Effector memory CD4-positive, alpha-beta T cell (primary cell): ENCODE results near the gene HYAL1.

ENCODE experiments used
- DNase-seq, 3 donors: peaks; one replicate each; pipeline ENCODE4 v3.0.0-alpha.2; 2020
- H3K27ac ChIP-seq: 2 replicates; pipeline ENCODE4 v1.7.0; 2013; ENCODE audit warnings: mild to moderate bottlenecking, low read length, moderate library complexity; ENCODE audit not compliant: insufficient read depth, poor library complexity, severe bottlenecking
- H3K27me3 ChIP-seq: replicated peaks from 2 replicates; pipeline ENCODE4 v1.7.0; 2013; ENCODE audit warnings: mild to moderate bottlenecking, low read length; ENCODE audit not compliant: insufficient read depth, control insufficient read depth, poor library complexity, severe bottlenecking
- H3K36me3 ChIP-seq: 2 replicates; pipeline ENCODE4 v1.7.0; 2013; ENCODE audit warnings: mild to moderate bottlenecking, low read length, moderate library complexity; ENCODE audit not compliant: control insufficient read depth, insufficient read depth
- H3K4me1 ChIP-seq: 2 replicates; pipeline ENCODE4 v1.7.0; 2013; ENCODE audit warnings: low read length, mild to moderate bottlenecking; ENCODE audit not compliant: control insufficient read depth, insufficient read depth, poor library complexity, severe bottlenecking
- H3K4me3 ChIP-seq: 2 replicates; pipeline ENCODE4 v1.7.0; 2013; ENCODE audit warnings: low read length, low read depth, mild to moderate bottlenecking; ENCODE audit not compliant: insufficient read depth, poor library complexity, severe bottlenecking
- H3K9me3 ChIP-seq: 2 replicates; pipeline ENCODE4 v1.7.0; 2013; ENCODE audit warnings: mild to moderate bottlenecking, low read length, moderate library complexity; ENCODE audit not compliant: control insufficient read depth

HYAL1 gene

GRCh38 chr3:50299929-50300680, 3.3 kb downstream of the HYAL1 start:
- DNase-seq: no peak
- H3K27me3 ChIP-seq: no peaks in the 10 kb centered on the region

GRCh38 chr3:50299638-50299928, 3.8 kb downstream of the HYAL1 start:
- Histone ChIP-seq H3K27me3 (no peaks in the 10 kb centered on the region), H3K4me1 (peaks cover 22% of the 10 kb centered on the region), H3K36me3 (no peaks in the 10 kb centered on the region), H3K27ac (peak overlapping the region; percentile 90), H3K4me3 (peak overlapping the region; percentile 58), H3K9me3 (no peaks in the 10 kb centered on the region)
- DNase-seq: no peak

More at GRCh38 chr3:50299929-50300680, 3.3 kb downstream of the HYAL1 start:
- H3K4me1 ChIP-seq: peaks cover 22% of the 10 kb centered on the region
- no peaks in the 10 kb centered on the region for H3K36me3 ChIP-seq
- H3K4me3 ChIP-seq: peak overlapping the region; percentile 58
- H3K27ac ChIP-seq: peak overlapping the region; percentile 90
- no peaks in the 10 kb centered on the region for H3K9me3 ChIP-seq

GRCh38 chr3:50298836-50299637, 4.3 kb downstream of the HYAL1 start, which contains the start of the genes HYAL3 and NAA80:
Gene HYAL3, minus strand, starts transcription at chr3:50299405. Its CDS starts 3,803 bp downstream, at chr3:50295602.
Gene NAA80, minus strand, starts transcription at chr3:50299405. Its CDS starts 1,942 bp downstream, at chr3:50297463.
- Histone ChIP-seq H3K9me3 (no peaks in the 10 kb centered on the region), H3K36me3 (no peaks in the 10 kb centered on the region), H3K4me1 (peaks cover 22% of the 10 kb centered on the region), H3K27ac (peak within 1 kb of the TSS; percentile 90), H3K27me3 (no peaks in the 10 kb centered on the region), H3K4me3 (peak within 1 kb of the TSS; percentile 67)
- DNase-seq: peak; percentile 99

GRCh38 chr3:50297896-50298725, 5.3 kb downstream of the HYAL1 start:
- DNase-seq: no peak

GRCh38 chr3:50297384-50297775, 6.0 kb downstream of the HYAL1 start:
- Histone ChIP-seq H3K4me3 (no peak overlapping the region), H3K9me3 (no peaks in the 10 kb centered on the region), H3K27me3 (no peaks in the 10 kb centered on the region), H3K27ac (peak overlapping the region; percentile 4), H3K4me1 (peaks cover 30% of the 10 kb centered on the region), H3K36me3 (no peaks in the 10 kb centered on the region)
- no peak for DNase-seq

More at GRCh38 chr3:50297896-50298725, 5.3 kb downstream of the HYAL1 start:
- Histone ChIP-seq H3K4me3 (peak overlapping the region; percentile 67), H3K27me3 (no peaks in the 10 kb centered on the region), H3K36me3 (no peaks in the 10 kb centered on the region), H3K4me1 (peaks cover 23% of the 10 kb centered on the region), H3K27ac (peak overlapping the region; percentile 90), H3K9me3 (no peaks in the 10 kb centered on the region)

- Histone ChIP-seq H3K4me1 (peaks cover 31% of the 10 kb centered on the region), H3K36me3 (no peaks in the 10 kb centered on the region), H3K9me3 (no peaks in the 10 kb centered on the region), H3K27ac (no peak overlapping the region), H3K4me3 (no peak overlapping the region), H3K27me3 (no peaks in the 10 kb centered on the region)
- no peak for DNase-seq
Observed at GRCh38 chr3:50296721-50297383, 6.5 kb downstream of the HYAL1 start.

GRCh38 chr3:50295553-50296431, 7.6 kb downstream of the HYAL1 start:
- no peaks in the 10 kb centered on the region for H3K36me3 ChIP-seq
- peaks cover 38% of the 10 kb centered on the region for H3K4me1 ChIP-seq
- no peaks in the 10 kb centered on the region for H3K9me3 ChIP-seq
- no peak overlapping the region for H3K27ac ChIP-seq
- DNase-seq: no peak
- no peak overlapping the region for H3K4me3 ChIP-seq
- H3K27me3 ChIP-seq: no peaks in the 10 kb centered on the region

- H3K4me3 ChIP-seq: no peak overlapping the region
- DNase-seq: no peak
- no peaks in the 10 kb centered on the region for H3K27me3 ChIP-seq
- H3K4me1 ChIP-seq: peaks cover 30% of the 10 kb centered on the region
- H3K36me3 ChIP-seq: peaks cover 6% of the 10 kb centered on the region
- no peak overlapping the region for H3K27ac ChIP-seq
- H3K9me3 ChIP-seq: no peaks in the 10 kb centered on the region
Observed at GRCh38 chr3:50294492-50295403, 8.6 kb downstream of the HYAL1 start.
